ENCODE measurements around the gene MAP7.

GRCh38 chr6:136510782-136511181 lies 39.4 kb downstream of the MAP7 start:
- TF ChIP-seq EZH2phosphoT487 (IDR thresholded peaks at IDR 0.05; ENCODE audit: insufficient read depth, low read depth): no peak
- no peak for TF ChIP-seq EZH2 (IDR thresholded peaks at IDR 0.05; ENCODE audit: insufficient read depth, poor library complexity, severe bottlenecking)

All from GM23248 (cell line).